ELR (cell line): ENCODE data around the gene C20orf204.

Source experiments
- DNase-seq: peaks from one replicate; pipeline ENCODE4 v3.0.0-alpha.2; 2015; ENCODE audit warnings: low read depth

C20orf204 gene

GRCh38 chr20:64027981-64028685, 7.8 kb upstream of the C20orf204 start:
- DNase-seq = no peak

GRCh38 chr20:64029293-64030117, 6.5 kb upstream of the C20orf204 start:
- DNase-seq = no peak

- DNase-seq = no peak
These were observed 5.4 kb upstream of the C20orf204 start for GRCh38 chr20:64030371-64031134.

- no peak for DNase-seq
These were observed 4.1 kb upstream of the C20orf204 start for GRCh38 chr20:64031822-64032314.

GRCh38 chr20:64032706-64033624, 3.0 kb upstream of the C20orf204 start:
- DNase-seq = no peak

GRCh38 chr20:64033981-64034493, 1.9 kb upstream of the C20orf204 start:
- DNase-seq = no peak

- DNase-seq = no peak
These were observed 683 bp upstream of the C20orf204 start for GRCh38 chr20:64035066-64035932.

- no peak for DNase-seq
These were observed 590 bp downstream of the C20orf204 start for GRCh38 chr20:64036346-64037198.

GRCh38 chr20:64037199-64037497, 1.2 kb downstream of the C20orf204 start:
- DNase-seq = no peak

GRCh38 chr20:64037498-64038213, 1.7 kb downstream of the C20orf204 start:
- peak; percentile 29 for DNase-seq

GRCh38 chr20:64038224-64038564, 2.2 kb downstream of the C20orf204 start:
- no peak for DNase-seq

GRCh38 chr20:64038565-64039292, 2.7 kb downstream of the C20orf204 start:
- DNase-seq = peak; percentile 85

- DNase-seq = peak; percentile 28
These were observed 3.5 kb downstream of the C20orf204 start for GRCh38 chr20:64039293-64040160.

GRCh38 chr20:64040231-64041039, 4.5 kb downstream of the C20orf204 start:
- DNase-seq = no peak

GRCh38 chr20:64041040-64041780, 5.2 kb downstream of the C20orf204 start:
- DNase-seq = no peak

GRCh38 chr20:64041781-64042053, 5.7 kb downstream of the C20orf204 start:
- no peak for DNase-seq
